GM12892 (cell line): ENCODE results near the gene FBXL7.

Experiments
- POLR2A ChIP-seq: IDR thresholded peaks from 2 replicates; pipeline ENCODE4 v1.6.1; 2011; ENCODE audit warnings: low read depth, low read length, control low read depth
- POLR2AphosphoS5 ChIP-seq: IDR thresholded peaks from 2 replicates; pipeline ENCODE4 v1.6.1; 2011; ENCODE audit warnings: low read depth, low read length, control low read depth
- TAF1 ChIP-seq: IDR thresholded peaks from 2 replicates; pipeline ENCODE4 v1.6.1; 2011; ENCODE audit warnings: low read depth, mild to moderate bottlenecking, control low read depth, low read length, borderline replicate concordance

- TF ChIP-seq TAF1 (no peak), POLR2A (no peak), POLR2AphosphoS5 (no peak)
These were observed 105.0 kb downstream of the FBXL7 start for GRCh38 chr5:15604986-15605385.
